OCI-LY1 (cell line): ENCODE measurements around the gene PARP3.
"Not testable (repeated sequence)": the region's sequence is repeated elsewhere in the genome, so short reads cannot be mapped to it uniquely, and the experiment has no call there.

ENCODE experiments used
- H2AFZ ChIP-seq: fragments of 200-600 bp; sonication (generic), shearing (Covaris generic); 2 replicates; pipeline ENCODE4 v1.6.0; 2014; ENCODE audit warnings: antibody characterized with exemption, mild to moderate bottlenecking, low read length
- H3F3A ChIP-seq: fragments of 200-600 bp; sonication (generic), shearing (Covaris generic); 2 replicates; pipeline ENCODE4 v1.6.0; 2014; ENCODE audit warnings: mild to moderate bottlenecking, antibody characterized with exemption, low read length, moderate library complexity; ENCODE audit not compliant: insufficient read depth
- H3K27ac ChIP-seq: fragments of 200-600 bp; sonication (generic); 2 replicates; pipeline ENCODE4 v1.5.1; 2014; ENCODE audit warnings: low read length, mixed run types, mild to moderate bottlenecking, low read depth; ENCODE audit not compliant: poor library complexity, severe bottlenecking
- H3K27me3 ChIP-seq: fragments of 200-600 bp; sonication (generic); 2 replicates; pipeline ENCODE4 v1.6.0; 2014; ENCODE audit warnings: antibody characterized with exemption, mild to moderate bottlenecking, low read length, moderate library complexity; ENCODE audit not compliant: insufficient read depth
- H3K36me3 ChIP-seq: fragments of 200-600 bp; sonication (generic); 2 replicates; pipeline ENCODE4 v1.6.1; 2014; ENCODE audit warnings: mild to moderate bottlenecking, antibody characterized with exemption, low read length, moderate library complexity, mixed read lengths; ENCODE audit not compliant: insufficient read depth
- H3K4me1 ChIP-seq: fragments of 200-600 bp; sonication (generic); 2 replicates; pipeline ENCODE4 v1.5.1; 2014; ENCODE audit warnings: mild to moderate bottlenecking, low read length, moderate library complexity; ENCODE audit not compliant: insufficient read depth, severe bottlenecking
- H3K4me2 ChIP-seq: fragments of 200-600 bp; sonication (generic), shearing (Covaris generic); 2 replicates; pipeline ENCODE4 v1.6.1; 2014; ENCODE audit warnings: low read length
- H3K4me3 ChIP-seq: fragments of 200-600 bp; sonication (generic); 2 replicates; pipeline ENCODE4 v1.5.1; 2014; ENCODE audit warnings: low read length, low read depth, mild to moderate bottlenecking, mixed read lengths; ENCODE audit not compliant: poor library complexity, severe bottlenecking
- H3K79me2 ChIP-seq: fragments of 200-600 bp; shearing (Covaris generic); 2 replicates; pipeline ENCODE4 v1.6.1; 2016; ENCODE audit warnings: mixed run types, low read length, mixed read lengths; ENCODE audit not compliant: insufficient read depth
- H3K9ac ChIP-seq: fragments of 200-600 bp; sonication (generic), shearing (Covaris generic); 2 replicates; pipeline ENCODE4 v1.6.1; 2014; ENCODE audit warnings: mild to moderate bottlenecking, low read length, mixed read lengths
- H3K9me2 ChIP-seq: fragments of 200-600 bp; sonication (generic), shearing (Covaris generic); 2 replicates; pipeline ENCODE4 v1.6.1; 2014; ENCODE audit warnings: low read depth, mild to moderate bottlenecking, low read length, mixed read lengths
- H3K9me3 ChIP-seq: fragments of 200-600 bp; shearing (Covaris generic); 2 replicates; pipeline ENCODE4 v1.6.1; 2014; ENCODE audit warnings: low read length, mixed read lengths
- H4K20me1 ChIP-seq: fragments of 200-600 bp; sonication (generic), shearing (Covaris generic); 2 replicates; pipeline ENCODE4 v1.6.0; 2016; ENCODE audit warnings: mild to moderate bottlenecking, low read length; ENCODE audit not compliant: insufficient read depth
- EZH2 ChIP-seq: fragments of 200-600 bp; sonication (generic), shearing (Covaris generic); IDR thresholded peaks from 2 replicates; pipeline ENCODE4 v1.8.0; 2017; ENCODE audit warnings: borderline replicate concordance, mixed run types, mild to moderate bottlenecking, antibody characterized with exemption, low read length, moderate library complexity, mixed read lengths
- TF ChIP-seq, protein P1 (sequence below): fragments of 200-600 bp; sonication (generic), shearing (Covaris generic); IDR thresholded peaks from 2 replicates; pipeline ENCODE4 v1.5.1; 2017; ENCODE audit warnings: mild to moderate bottlenecking, antibody characterized with exemption, low read length, moderate library complexity, mixed read lengths

The PARP3 gene

DNA sequence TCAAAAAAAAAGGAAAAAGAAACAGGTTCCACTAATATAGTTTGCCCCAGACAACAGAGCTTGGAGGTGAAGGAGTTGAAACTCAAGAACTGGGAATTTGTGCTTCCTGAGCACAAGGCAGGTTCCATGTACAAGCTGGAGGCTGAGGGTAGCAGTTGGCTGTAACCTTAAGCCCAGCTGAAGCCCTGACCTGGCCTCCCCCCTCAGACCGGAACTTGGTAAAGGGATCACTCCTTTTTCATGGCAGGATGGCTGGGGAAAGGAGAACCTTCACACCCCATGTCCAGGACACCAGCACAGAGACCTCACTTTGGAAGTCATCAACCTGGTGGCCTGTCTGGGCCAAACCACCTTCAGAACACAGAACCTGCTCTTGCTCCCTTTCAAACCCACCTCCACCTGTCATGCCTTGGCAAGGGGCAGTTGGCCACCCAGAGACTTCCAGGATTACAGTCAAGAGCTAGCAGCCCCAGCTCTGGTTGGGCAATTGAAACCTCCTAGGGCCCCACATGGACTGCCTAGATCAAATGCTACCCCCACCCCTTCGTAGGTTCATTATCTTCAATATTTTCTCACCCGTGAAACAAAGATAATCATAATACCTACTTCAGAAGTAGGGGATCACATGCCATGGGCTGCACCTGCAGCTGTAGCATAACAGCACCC is 50.0 kb downstream of the PARP3 start:
- TF ChIP-seq EZH2, result no peak
- TF ChIP-seq, protein P1, sequence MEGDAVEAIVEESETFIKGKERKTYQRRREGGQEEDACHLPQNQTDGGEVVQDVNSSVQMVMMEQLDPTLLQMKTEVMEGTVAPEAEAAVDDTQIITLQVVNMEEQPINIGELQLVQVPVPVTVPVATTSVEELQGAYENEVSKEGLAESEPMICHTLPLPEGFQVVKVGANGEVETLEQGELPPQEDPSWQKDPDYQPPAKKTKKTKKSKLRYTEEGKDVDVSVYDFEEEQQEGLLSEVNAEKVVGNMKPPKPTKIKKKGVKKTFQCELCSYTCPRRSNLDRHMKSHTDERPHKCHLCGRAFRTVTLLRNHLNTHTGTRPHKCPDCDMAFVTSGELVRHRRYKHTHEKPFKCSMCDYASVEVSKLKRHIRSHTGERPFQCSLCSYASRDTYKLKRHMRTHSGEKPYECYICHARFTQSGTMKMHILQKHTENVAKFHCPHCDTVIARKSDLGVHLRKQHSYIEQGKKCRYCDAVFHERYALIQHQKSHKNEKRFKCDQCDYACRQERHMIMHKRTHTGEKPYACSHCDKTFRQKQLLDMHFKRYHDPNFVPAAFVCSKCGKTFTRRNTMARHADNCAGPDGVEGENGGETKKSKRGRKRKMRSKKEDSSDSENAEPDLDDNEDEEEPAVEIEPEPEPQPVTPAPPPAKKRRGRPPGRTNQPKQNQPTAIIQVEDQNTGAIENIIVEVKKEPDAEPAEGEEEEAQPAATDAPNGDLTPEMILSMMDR, result no peak
- Histone ChIP-seq H3K27ac (no peak overlapping the region), H3K9me3 (no peaks in the 10 kb centered on the region), H4K20me1 (no peaks in the 10 kb centered on the region), H3K9me2 (no peaks in the 10 kb centered on the region), H3K27me3 (no peaks in the 10 kb centered on the region), H3K36me3 (peaks cover 44% of the 10 kb centered on the region), H3K4me1 (peaks cover 29% of the 10 kb centered on the region), H2AFZ (no peak overlapping the region), H3K79me2 (peaks cover 16% of the 10 kb centered on the region), H3K4me2 (peak overlapping the region; percentile 18; the same call in 1 of the 2 replicates), H3K9ac (no peak overlapping the region), H3F3A (0 out of 2 replicates have a peak, but pooled peaks cover 5% of the 10 kb centered on the region), H3K4me3 (no peak overlapping the region)

- Histone ChIP-seq H3K4me3 (peak overlapping the region; percentile 87), H3K79me2 (peaks cover 16% of the 10 kb centered on the region), H3K4me1 (peaks cover 29% of the 10 kb centered on the region), H3K36me3 (peaks cover 44% of the 10 kb centered on the region), H3K4me2 (peak overlapping the region; percentile 86; the same call in 1 of the 2 replicates)
- not testable (repeated sequence) for H3F3A ChIP-seq, H3K27ac ChIP-seq, H3K9ac ChIP-seq, H3K9me2 ChIP-seq, H3K27me3 ChIP-seq, H2AFZ ChIP-seq, H3K9me3 ChIP-seq, H4K20me1 ChIP-seq
Observed at GRCh38 chr3:51993657-51994056, 51.5 kb downstream of the PARP3 start.

- H3K27ac ChIP-seq, result peak overlapping the region; percentile 78
- H3K9me3 ChIP-seq, result no peaks in the 10 kb centered on the region
- H3K9ac ChIP-seq, result peak overlapping the region; percentile 99
- H3F3A ChIP-seq, result 0 out of 2 replicates have a peak, but pooled peaks cover 5% of the 10 kb centered on the region
- no peak overlapping the region for H2AFZ ChIP-seq
- peaks cover 16% of the 10 kb centered on the region for H3K79me2 ChIP-seq
- H4K20me1 ChIP-seq, result no peaks in the 10 kb centered on the region
- H3K4me3 ChIP-seq, result peak overlapping the region; percentile 87
- H3K36me3 ChIP-seq, result peaks cover 44% of the 10 kb centered on the region
- H3K27me3 ChIP-seq, result no peaks in the 10 kb centered on the region
- no peaks in the 10 kb centered on the region for H3K9me2 ChIP-seq
- peaks cover 29% of the 10 kb centered on the region for H3K4me1 ChIP-seq
- peak overlapping the region; percentile 86 for H3K4me2 ChIP-seq
- no peak for TF ChIP-seq EZH2
- TF ChIP-seq, protein P1, result no peak
Observed at GRCh38 chr3:51994530-51994929, 52.4 kb downstream of the PARP3 start.
